HEK293 (cell line): ENCODE data around the gene GSTP1.

ENCODE experiments used
- CTCF ChIA-PET: fragments of 350-600 bp; formaldehyde crosslinking; extraction: SDS; loops from one replicate; lab custom pipeline; 2021; ENCODE audit warnings: antibody characterized with exemption; lab: Yijun Ruan, JAX
- POLR2A ChIA-PET: fragments of 300-600 bp; formaldehyde crosslinking; extraction: SDS; loops from one replicate; lab custom pipeline; 2020; ENCODE audit warnings: antibody characterized with exemption, inconsistent platforms; lab: Yijun Ruan, JAX
- H3K27ac ChIP-seq: fragments of 200-500 bp; sonication (Bioruptor generic); 2 replicates; pipeline ENCODE4 v1.5.1; 2014; ENCODE audit warnings: low read depth, low read length, control low read depth, inconsistent platforms; ENCODE audit errors: extremely low read depth
- H3K36me3 ChIP-seq, 2 experiments: fragments of 200-500 bp in 1 of 2; sonication (Bioruptor generic) in 1 of 2; 1 replicate in 1 of 2; 2 replicates in 1 of 2; pipeline ENCODE4 v1.5.1; 2014 to 2017; ENCODE audit warnings: inconsistent platforms in 2 of 2, low read length in 2 of 2; ENCODE audit not compliant: control insufficient read depth in 2 of 2, insufficient read depth in 1 of 2
- H3K4me1 ChIP-seq: fragments of 200-500 bp; sonication (Bioruptor generic); 2 replicates; pipeline ENCODE4 v1.5.1; 2014; ENCODE audit warnings: mild to moderate bottlenecking, low read length, inconsistent platforms; ENCODE audit not compliant: control insufficient read depth, insufficient read depth
- H3K4me3 ChIP-seq: 2 replicates; pipeline ENCODE4 v1.5.1; 2011; ENCODE audit warnings: low read depth, mild to moderate bottlenecking, control low read depth, low read length, moderate library complexity
- H3K9me3 ChIP-seq: fragments of 200-500 bp; sonication (Bioruptor generic); 2 replicates; pipeline ENCODE4 v1.5.1; 2014; ENCODE audit warnings: low read depth, low read length, inconsistent platforms; ENCODE audit not compliant: control insufficient read depth, insufficient read depth
- GLIS2 ChIP-seq: fragments of 450-650 bp; formaldehyde crosslinking; IDR thresholded peaks from 2 replicates; pipeline ENCODE4 v1.5.1; 2016; ENCODE audit warnings: missing biosample characterization, missing genetic modification characterization
- HOXC10 ChIP-seq: sonication (generic); formaldehyde crosslinking; IDR thresholded peaks from 2 replicates; pipeline ENCODE4 v1.8.1; 2023; ENCODE audit warnings: mild to moderate bottlenecking, missing genetic modification reagents
- IKZF3 ChIP-seq: fragments of 450-650 bp; IDR thresholded peaks from 2 replicates; pipeline ENCODE4 v1.5.0; 2018; ENCODE audit warnings: missing biosample characterization, mild to moderate bottlenecking, missing genetic modification characterization, moderate library complexity
- MYNN ChIP-seq: fragments of 450-650 bp; formaldehyde crosslinking; IDR thresholded peaks from 2 replicates; pipeline ENCODE4 v1.5.1; 2016; ENCODE audit warnings: missing biosample characterization, missing genetic modification characterization, borderline replicate concordance
- SP2 ChIP-seq: fragments of 450-650 bp; formaldehyde crosslinking; IDR thresholded peaks from 2 replicates; pipeline ENCODE4 v1.5.1; 2016; ENCODE audit warnings: missing biosample characterization, missing genetic modification characterization
- TRIM28 ChIP-seq: IDR thresholded peaks from 2 replicates; pipeline ENCODE4 v1.6.1; 2011; ENCODE audit warnings: low read length, control low read depth, borderline replicate concordance
- ZBTB11 ChIP-seq: fragments of 450-650 bp; formaldehyde crosslinking; conservative IDR thresholded peaks from 2 replicates; pipeline ENCODE4 v1.5.1; 2016; ENCODE audit warnings: low read depth, missing biosample characterization, missing genetic modification characterization
- ZBTB44 ChIP-seq: fragments of 450-650 bp; IDR thresholded peaks from 2 replicates; pipeline ENCODE4 v1.5.1; 2018; ENCODE audit warnings: missing biosample characterization, mild to moderate bottlenecking, missing genetic modification characterization
- ZBTB8A ChIP-seq: fragments of 450-650 bp; formaldehyde crosslinking; IDR thresholded peaks from 2 replicates; pipeline ENCODE4 v1.5.1; 2016; ENCODE audit warnings: missing biosample characterization, missing genetic modification characterization
- ZIC2 ChIP-seq: fragments of 450-650 bp; formaldehyde crosslinking; IDR thresholded peaks from 2 replicates; pipeline ENCODE4 v1.5.1; 2016; ENCODE audit warnings: missing biosample characterization, missing genetic modification characterization
- ZNF184 ChIP-seq: fragments of 450-650 bp; IDR thresholded peaks from 2 replicates; pipeline ENCODE4 v1.5.1; 2018; ENCODE audit warnings: missing biosample characterization, mild to moderate bottlenecking, missing genetic modification characterization
- ZNF19 ChIP-seq: fragments of 450-650 bp; formaldehyde crosslinking; IDR thresholded peaks from 2 replicates; pipeline ENCODE4; 2016; ENCODE audit warnings: missing biosample characterization, missing genetic modification characterization, low read depth
- ZNF37A ChIP-seq: fragments of 450-650 bp; IDR thresholded peaks from 2 replicates; pipeline ENCODE4 v1.5.1; 2018; ENCODE audit warnings: missing biosample characterization, missing genetic modification characterization
- ZNF610 ChIP-seq: fragments of 450-650 bp; formaldehyde crosslinking; IDR thresholded peaks from 2 replicates; pipeline ENCODE4 v1.5.1; 2016; ENCODE audit warnings: missing biosample characterization, missing genetic modification characterization, borderline replicate concordance
- ZNF660 ChIP-seq: fragments of 450-650 bp; IDR thresholded peaks from 2 replicates; pipeline ENCODE4 v1.5.1; 2018; ENCODE audit warnings: missing biosample characterization, mild to moderate bottlenecking, missing genetic modification characterization
- ZNF670 ChIP-seq: fragments of 450-650 bp; formaldehyde crosslinking; IDR thresholded peaks from 2 replicates; pipeline ENCODE4 v1.5.1; 2016; ENCODE audit warnings: missing biosample characterization, missing genetic modification characterization, low read depth
- ZNF701 ChIP-seq: fragments of 450-650 bp; formaldehyde crosslinking; IDR thresholded peaks from 2 replicates; pipeline ENCODE4 v1.5.1; 2016; ENCODE audit warnings: missing biosample characterization, missing genetic modification characterization
- ZNF843 ChIP-seq: fragments of 450-650 bp; formaldehyde crosslinking; IDR thresholded peaks from 2 replicates; pipeline ENCODE4 v1.5.1; 2016; ENCODE audit warnings: missing biosample characterization, missing genetic modification characterization
- TF ChIP-seq, protein P1 (sequence below): fragments of 450-650 bp; formaldehyde crosslinking; IDR thresholded peaks from 2 replicates; pipeline ENCODE4 v1.5.1; 2016; ENCODE audit warnings: missing biosample characterization, missing genetic modification characterization
- TF ChIP-seq, protein P2 (sequence below): fragments of 450-650 bp; formaldehyde crosslinking; optimal IDR thresholded peaks from 2 replicates; pipeline ENCODE3; 2016; ENCODE audit warnings: missing biosample characterization, mild to moderate bottlenecking, missing genetic modification characterization

The GSTP1 gene

GRCh38 chr11:67583247-67584204 is at the start of gene GSTP1:
Gene GSTP1 (plus strand): TSS chr11:67583812. CDS start chr11:67583844, 32 bp downstream.
- CTCF ChIA-PET, result interaction anchor here (0.6 to 3.1 kb wide), 17 partner anchors 9 to 399 kb away, joined by 3 to 23 read pairs (median 4); partner anchors contain the start of gene PITPNM1
- POLR2A ChIA-PET, result interaction anchor here (0.7 to 1.5 kb wide), 7 partner anchors 9 to 182 kb away, joined by 3 to 7 read pairs (median 4); partner anchors contain the start of genes PPP1CA and TMEM134

DNA sequence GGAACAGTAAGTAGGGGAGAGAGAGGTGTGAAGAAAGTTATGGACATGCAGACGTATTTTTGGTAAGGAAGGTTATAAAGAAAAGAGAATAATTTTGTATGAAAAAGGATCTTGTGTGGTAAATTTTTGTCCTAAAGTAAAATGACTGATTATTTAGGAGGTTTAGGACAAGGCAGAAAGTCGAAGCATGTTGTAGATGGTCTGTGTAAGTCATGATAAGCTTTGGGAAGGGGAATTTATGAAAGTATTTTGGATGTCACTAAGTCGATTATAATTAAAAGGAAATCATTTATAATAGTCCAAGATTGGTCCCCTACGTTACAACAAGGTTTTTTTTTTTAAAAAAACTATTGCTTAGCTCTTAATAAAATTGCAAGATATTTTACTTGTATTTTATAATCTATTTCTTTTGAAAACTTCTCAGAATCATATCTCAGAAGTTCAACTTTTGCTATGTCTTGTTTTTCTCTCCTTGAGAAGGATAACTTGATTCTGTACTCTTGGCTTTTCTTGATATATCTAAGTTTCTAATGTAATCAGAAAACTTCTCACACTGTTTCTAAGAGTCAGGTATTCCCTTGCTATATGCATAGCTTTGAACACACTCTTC is 49.4 kb upstream of the GSTP1 start:
- H3K27ac ChIP-seq, result no peak overlapping the region
- no peaks in the 10 kb centered on the region for H3K36me3 ChIP-seq
- no peaks in the 10 kb centered on the region for H3K9me3 ChIP-seq
- H3K4me1 ChIP-seq, result no peaks in the 10 kb centered on the region
- no peak overlapping the region for H3K4me3 ChIP-seq
- ChIA-PET POLR2A (no interaction called here), CTCF (no interaction called here)
- TF ChIP-seq ZNF670 (tag by site-specific recombination) (no peak), TRIM28 (peak; percentile 99), ZNF19 (tag by site-specific recombination) (no peak), ZNF37A (tag by site-specific recombination) (peak; percentile 43; the same call in 1 of the 2 replicates), ZNF610 (tag by site-specific recombination) (peak; percentile 58; the same call in 1 of the 2 replicates), ZNF701 (tag by site-specific recombination) (0 out of 2 replicates have a peak, but pooled peaks have one; percentile 16)
- TF ChIP-seq, protein P1, sequence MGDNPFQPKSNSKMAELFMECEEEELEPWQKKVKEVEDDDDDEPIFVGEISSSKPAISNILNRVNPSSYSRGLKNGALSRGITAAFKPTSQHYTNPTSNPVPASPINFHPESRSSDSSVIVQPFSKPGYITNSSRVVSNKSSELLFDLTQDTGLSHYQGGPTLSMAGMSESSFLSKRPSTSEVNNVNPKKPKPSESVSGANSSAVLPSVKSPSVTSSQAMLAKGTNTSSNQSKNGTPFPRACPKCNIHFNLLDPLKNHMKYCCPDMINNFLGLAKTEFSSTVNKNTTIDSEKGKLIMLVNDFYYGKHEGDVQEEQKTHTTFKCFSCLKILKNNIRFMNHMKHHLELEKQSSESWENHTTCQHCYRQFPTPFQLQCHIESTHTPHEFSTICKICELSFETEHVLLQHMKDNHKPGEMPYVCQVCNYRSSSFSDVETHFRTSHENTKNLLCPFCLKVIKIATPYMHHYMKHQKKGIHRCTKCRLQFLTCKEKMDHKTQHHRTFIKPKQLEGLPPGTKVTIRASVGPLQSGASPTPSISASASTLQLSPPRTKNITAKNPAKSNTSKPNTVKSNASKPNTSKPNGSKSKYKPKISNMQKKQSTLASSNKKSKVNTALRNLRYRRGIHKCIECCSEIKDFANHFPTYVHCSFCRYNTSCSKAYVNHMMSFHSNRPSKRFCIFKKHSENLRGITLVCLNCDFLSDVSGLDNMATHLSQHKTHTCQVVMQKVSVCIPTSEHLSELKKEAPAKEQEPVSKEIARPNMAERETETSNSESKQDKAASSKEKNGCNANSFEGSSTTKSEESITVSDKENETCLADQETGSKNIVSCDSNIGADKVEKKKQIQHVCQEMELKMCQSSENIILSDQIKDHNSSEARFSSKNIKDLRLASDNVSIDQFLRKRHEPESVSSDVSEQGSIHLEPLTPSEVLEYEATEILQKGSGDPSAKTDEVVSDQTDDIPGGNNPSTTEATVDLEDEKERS, result peak; percentile 65; the same call in 1 of the 2 replicates

More at GRCh38 chr11:67583247-67584204, at the start of gene GSTP1:
- Histone ChIP-seq H3K4me3 (peak within 1 kb of the TSS; percentile 72), H3K36me3 (peaks cover 0 to 36% of the 10 kb centered on the region in 2 experiments; a peak in 1 of 3 replicates), H3K9me3 (no peaks in the 10 kb centered on the region), H3K4me1 (no peaks in the 10 kb centered on the region), H3K27ac (peak within 1 kb of the TSS; percentile 66; the same call in 1 of the 2 replicates)
- peak; percentile 48; the same call in 1 of the 2 replicates for TF ChIP-seq ZNF610 (tag by site-specific recombination)
- peak; percentile 18; the same call in 1 of the 2 replicates for TF ChIP-seq GLIS2
- no peak for TF ChIP-seq HOXC10 (CRISPR knock-in tag)
- TF ChIP-seq ZNF184 (tag by site-specific recombination), result peak; percentile 20; the same call in 1 of the 2 replicates
- TF ChIP-seq ZBTB8A (tag by site-specific recombination), result peak; percentile 69
- TF ChIP-seq ZBTB44 (tag by site-specific recombination), result 0 out of 2 replicates have a peak, but pooled peaks have one; percentile 18
- TF ChIP-seq ZNF843, result no peak
- no peak for TF ChIP-seq MYNN (tag by site-specific recombination)
- peak; percentile 23; the same call in 1 of the 2 replicates for TF ChIP-seq ZBTB11 (tag by site-specific recombination)
- TF ChIP-seq, protein P2, sequence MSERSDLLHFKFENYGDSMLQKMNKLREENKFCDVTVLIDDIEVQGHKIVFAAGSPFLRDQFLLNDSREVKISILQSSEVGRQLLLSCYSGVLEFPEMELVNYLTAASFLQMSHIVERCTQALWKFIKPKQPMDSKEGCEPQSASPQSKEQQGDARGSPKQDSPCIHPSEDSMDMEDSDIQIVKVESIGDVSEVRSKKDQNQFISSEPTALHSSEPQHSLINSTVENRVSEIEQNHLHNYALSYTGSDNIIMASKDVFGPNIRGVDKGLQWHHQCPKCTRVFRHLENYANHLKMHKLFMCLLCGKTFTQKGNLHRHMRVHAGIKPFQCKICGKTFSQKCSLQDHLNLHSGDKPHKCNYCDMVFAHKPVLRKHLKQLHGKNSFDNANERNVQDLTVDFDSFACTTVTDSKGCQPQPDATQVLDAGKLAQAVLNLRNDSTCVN, result peak; percentile 56
- peak; percentile 84 for TF ChIP-seq ZIC2 (tag by site-specific recombination)
- TF ChIP-seq IKZF3 (tag by site-specific recombination), result peak; percentile 90
- TF ChIP-seq ZNF660 (tag by site-specific recombination), result peak; percentile 41; the same call in 1 of the 2 replicates
- peak; percentile 5; the same call in 1 of the 2 replicates for TF ChIP-seq SP2
